ENCODE measurements around the gene OR51G2.

The OR51G2 gene

GRCh38 chr11:4863876-4864275, 55.3 kb downstream of the OR51G2 start:
- DNase-seq: no peak
